K562 (cell line): Measurements from ENCODE around the gene HLA-DMB. TPM values are rescaled to one million over a fixed set of nuclear protein-coding genes. Genes with fewer than 3 reads are reported as not detected.

Source experiments
- ARID1B ChIP-seq: fragments of 450-650 bp; IDR thresholded peaks from 2 replicates; pipeline ENCODE4 v1.6.1; 2016; ENCODE audit warnings: antibody characterized with exemption, mild to moderate bottlenecking, inconsistent platforms
- CREM ChIP-seq: IDR thresholded peaks from 2 replicates; pipeline ENCODE4 v1.6.1; 2014; ENCODE audit warnings: antibody characterized with exemption, low read depth
- DMBX1 ChIP-seq: fragments of 250-450 bp; sonication (Bioruptor Pico); IDR thresholded peaks from 2 replicates; pipeline ENCODE4 v1.8.0; 2022; ENCODE audit warnings: inconsistent platforms, mild to moderate bottlenecking, moderate library complexity, borderline replicate concordance
- LARP7 ChIP-seq: fragments of 450-650 bp; IDR thresholded peaks from 2 replicates; pipeline ENCODE4 v1.6.1; 2016
- NFRKB ChIP-seq: fragments of 450-650 bp; IDR thresholded peaks from 2 replicates; pipeline ENCODE4 v1.6.1; 2016; ENCODE audit warnings: low read depth
- PHB ChIP-seq: fragments of 250-450 bp; sonication (Bioruptor Pico); IDR thresholded peaks from 2 replicates; pipeline ENCODE4 v1.5.0; 2021
- STAT5B ChIP-seq: fragments of 250-450 bp; sonication (Bioruptor Pico); IDR thresholded peaks from 2 replicates; pipeline ENCODE4 v1.8.0; 2021; ENCODE audit warnings: mild to moderate bottlenecking, inconsistent platforms
- ZNF165 ChIP-seq: fragments of 250-450 bp; sonication (Bioruptor Pico); IDR thresholded peaks from 2 replicates; pipeline ENCODE4 v1.4.0; 2020; ENCODE audit warnings: borderline replicate concordance
- ZNF311 ChIP-seq: fragments of 250-450 bp; sonication (Bioruptor Pico); IDR thresholded peaks from 2 replicates; pipeline ENCODE4 v1.4.0; 2020; ENCODE audit warnings: mild to moderate bottlenecking, moderate library complexity
- ZZZ3 ChIP-seq: fragments of 450-650 bp; IDR thresholded peaks from 2 replicates; pipeline ENCODE4 v1.6.1; 2016; ENCODE audit warnings: antibody characterized with exemption, mild to moderate bottlenecking, moderate library complexity
- polyA plus RNA-seq, 8 experiments: library from polyadenylated mRNA; depleted of rRNA in 4 of 8; stranded (reverse) in 5 of 8; unstranded in 3 of 8; fragments of >200 nt; fragmentation: Nextera tagmentation in 2 of 8; fragmentation: Illumina TruSeq in 1 of 8; extraction: Ambion mirVana in 2 of 8; extraction: Trizol in 1 of 8; gene quantifications; 2 replicates each; pipeline versions ENCODE4 v1.2.1 to v1.2.3, GENCODE V29; 2011 to 2014; ENCODE audit warnings: inconsistent platforms in 1 of 8, missing spikeins in 1 of 8
- total RNA-seq, 7 experiments: library from RNA; depleted of rRNA in 6 of 7; stranded (reverse); fragments of >200 nt in 6 of 7; fragmentation: Illumina TruSeq in 2 of 7; extraction: Trizol in 2 of 7; gene quantifications; 2 replicates each; pipeline versions ENCODE4 v1.2.1 to v1.2.3, GENCODE V29; 2011 to 2021; ENCODE audit warnings: low replicate concordance in 1 of 7
- TF ChIP-seq, protein P1 (sequence below), 2 experiments: fragments of 450-650 bp; formaldehyde crosslinking in 1 of 2; IDR thresholded peaks; 2 replicates each; pipeline versions ENCODE4 v1.4.0 to v1.6.1; 2014 to 2020; ENCODE audit warnings: mild to moderate bottlenecking in 2 of 2, borderline replicate concordance in 1 of 2, low read depth in 1 of 2
- TF ChIP-seq, protein P2 (sequence below): sonication (generic); formaldehyde crosslinking; IDR thresholded peaks from 2 replicates; pipeline ENCODE4 v1.8.1; 2023; ENCODE audit warnings: missing genetic modification reagents, mild to moderate bottlenecking, borderline replicate concordance
- TF ChIP-seq, protein P3 (sequence below), 3 experiments: fragments of 200-800 bp in 1 of 3; sonication (Bioruptor generic) in 1 of 3; sonication (generic) in 1 of 3; formaldehyde crosslinking in 1 of 3; IDR thresholded peaks; 2 replicates each; pipeline versions ENCODE4 v1.6.1 to v1.8.0; 2016 to 2022; ENCODE audit warnings: mild to moderate bottlenecking in 2 of 3, missing compliant biosample characterization in 2 of 3, missing genetic modification characterization in 2 of 3, missing genetic modification reagents in 1 of 3

The HLA-DMB gene
- total and polyA plus RNA-seq, 9 of the 15 experiments (the other 6 are each of a cell fraction or from before 2014, with no cell fraction given) = 0.38 TPM; not detected in 8

DNA sequence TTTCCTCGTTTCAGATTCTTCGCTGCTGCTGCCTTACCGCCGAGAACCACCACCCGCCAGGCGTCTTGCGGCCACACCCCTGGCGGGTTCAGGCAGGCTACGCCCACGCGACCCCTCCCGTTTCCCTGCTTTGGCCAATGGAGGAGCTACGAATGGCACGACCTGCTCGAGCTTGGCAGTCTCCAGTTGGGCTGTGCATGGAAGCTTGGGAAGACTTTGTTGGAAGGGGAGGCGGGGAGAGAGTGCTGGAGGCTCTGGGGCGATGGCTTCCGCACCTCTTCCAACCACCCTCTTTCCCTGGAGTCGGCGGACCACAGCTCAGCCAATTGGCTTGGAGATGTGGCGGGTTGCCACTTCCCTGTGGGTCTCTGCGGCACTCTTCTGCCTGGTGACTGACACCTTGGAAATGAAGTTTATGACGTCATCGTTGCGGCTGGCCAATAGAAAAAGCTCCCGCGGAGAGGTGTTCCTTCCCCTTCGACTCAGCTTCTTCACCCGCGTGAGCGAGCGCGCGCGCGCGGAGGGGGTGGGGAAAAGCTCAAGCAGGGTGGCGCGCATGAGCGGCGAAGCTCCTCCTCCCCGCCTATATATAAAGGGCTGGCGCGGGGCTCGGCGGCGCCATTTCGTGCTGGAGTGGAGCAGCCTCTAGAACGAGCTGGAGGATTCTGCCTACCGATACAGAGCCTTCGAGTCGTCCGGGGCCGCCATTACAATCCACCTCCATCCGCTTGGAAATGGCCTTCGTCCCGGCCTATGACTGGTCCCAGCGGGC is 30.9 kb upstream of the HLA-DMB start (continued):
- TF ChIP-seq, protein P1, sequence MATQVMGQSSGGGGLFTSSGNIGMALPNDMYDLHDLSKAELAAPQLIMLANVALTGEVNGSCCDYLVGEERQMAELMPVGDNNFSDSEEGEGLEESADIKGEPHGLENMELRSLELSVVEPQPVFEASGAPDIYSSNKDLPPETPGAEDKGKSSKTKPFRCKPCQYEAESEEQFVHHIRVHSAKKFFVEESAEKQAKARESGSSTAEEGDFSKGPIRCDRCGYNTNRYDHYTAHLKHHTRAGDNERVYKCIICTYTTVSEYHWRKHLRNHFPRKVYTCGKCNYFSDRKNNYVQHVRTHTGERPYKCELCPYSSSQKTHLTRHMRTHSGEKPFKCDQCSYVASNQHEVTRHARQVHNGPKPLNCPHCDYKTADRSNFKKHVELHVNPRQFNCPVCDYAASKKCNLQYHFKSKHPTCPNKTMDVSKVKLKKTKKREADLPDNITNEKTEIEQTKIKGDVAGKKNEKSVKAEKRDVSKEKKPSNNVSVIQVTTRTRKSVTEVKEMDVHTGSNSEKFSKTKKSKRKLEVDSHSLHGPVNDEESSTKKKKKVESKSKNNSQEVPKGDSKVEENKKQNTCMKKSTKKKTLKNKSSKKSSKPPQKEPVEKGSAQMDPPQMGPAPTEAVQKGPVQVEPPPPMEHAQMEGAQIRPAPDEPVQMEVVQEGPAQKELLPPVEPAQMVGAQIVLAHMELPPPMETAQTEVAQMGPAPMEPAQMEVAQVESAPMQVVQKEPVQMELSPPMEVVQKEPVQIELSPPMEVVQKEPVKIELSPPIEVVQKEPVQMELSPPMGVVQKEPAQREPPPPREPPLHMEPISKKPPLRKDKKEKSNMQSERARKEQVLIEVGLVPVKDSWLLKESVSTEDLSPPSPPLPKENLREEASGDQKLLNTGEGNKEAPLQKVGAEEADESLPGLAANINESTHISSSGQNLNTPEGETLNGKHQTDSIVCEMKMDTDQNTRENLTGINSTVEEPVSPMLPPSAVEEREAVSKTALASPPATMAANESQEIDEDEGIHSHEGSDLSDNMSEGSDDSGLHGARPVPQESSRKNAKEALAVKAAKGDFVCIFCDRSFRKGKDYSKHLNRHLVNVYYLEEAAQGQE (IDR thresholded peaks at IDR 0.05; ENCODE audit: borderline replicate concordance) = no peak; the same call in 1 of the 2 replicates
- TF ChIP-seq, protein P1 (CRISPR knock-in tag; IDR thresholded peaks at IDR 0.05; ENCODE audit: low read depth) = peak; percentile 29; the same call in 1 of the 2 replicates
- TF ChIP-seq, protein P2, sequence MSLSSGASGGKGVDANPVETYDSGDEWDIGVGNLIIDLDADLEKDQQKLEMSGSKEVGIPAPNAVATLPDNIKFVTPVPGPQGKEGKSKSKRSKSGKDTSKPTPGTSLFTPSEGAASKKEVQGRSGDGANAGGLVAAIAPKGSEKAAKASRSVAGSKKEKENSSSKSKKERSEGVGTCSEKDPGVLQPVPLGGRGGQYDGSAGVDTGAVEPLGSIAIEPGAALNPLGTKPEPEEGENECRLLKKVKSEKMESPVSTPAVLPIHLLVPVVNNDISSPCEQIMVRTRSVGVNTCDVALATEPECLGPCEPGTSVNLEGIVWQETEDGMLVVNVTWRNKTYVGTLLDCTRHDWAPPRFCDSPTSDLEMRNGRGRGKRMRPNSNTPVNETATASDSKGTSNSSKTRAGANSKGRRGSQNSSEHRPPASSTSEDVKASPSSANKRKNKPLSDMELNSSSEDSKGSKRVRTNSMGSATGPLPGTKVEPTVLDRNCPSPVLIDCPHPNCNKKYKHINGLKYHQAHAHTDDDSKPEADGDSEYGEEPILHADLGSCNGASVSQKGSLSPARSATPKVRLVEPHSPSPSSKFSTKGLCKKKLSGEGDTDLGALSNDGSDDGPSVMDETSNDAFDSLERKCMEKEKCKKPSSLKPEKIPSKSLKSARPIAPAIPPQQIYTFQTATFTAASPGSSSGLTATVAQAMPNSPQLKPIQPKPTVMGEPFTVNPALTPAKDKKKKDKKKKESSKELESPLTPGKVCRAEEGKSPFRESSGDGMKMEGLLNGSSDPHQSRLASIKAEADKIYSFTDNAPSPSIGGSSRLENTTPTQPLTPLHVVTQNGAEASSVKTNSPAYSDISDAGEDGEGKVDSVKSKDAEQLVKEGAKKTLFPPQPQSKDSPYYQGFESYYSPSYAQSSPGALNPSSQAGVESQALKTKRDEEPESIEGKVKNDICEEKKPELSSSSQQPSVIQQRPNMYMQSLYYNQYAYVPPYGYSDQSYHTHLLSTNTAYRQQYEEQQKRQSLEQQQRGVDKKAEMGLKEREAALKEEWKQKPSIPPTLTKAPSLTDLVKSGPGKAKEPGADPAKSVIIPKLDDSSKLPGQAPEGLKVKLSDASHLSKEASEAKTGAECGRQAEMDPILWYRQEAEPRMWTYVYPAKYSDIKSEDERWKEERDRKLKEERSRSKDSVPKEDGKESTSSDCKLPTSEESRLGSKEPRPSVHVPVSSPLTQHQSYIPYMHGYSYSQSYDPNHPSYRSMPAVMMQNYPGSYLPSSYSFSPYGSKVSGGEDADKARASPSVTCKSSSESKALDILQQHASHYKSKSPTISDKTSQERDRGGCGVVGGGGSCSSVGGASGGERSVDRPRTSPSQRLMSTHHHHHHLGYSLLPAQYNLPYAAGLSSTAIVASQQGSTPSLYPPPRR (CRISPR knock-in tag) = peak; percentile 88; the same call in 1 of the 2 replicates
- TF ChIP-seq DMBX1 (CRISPR knock-in tag) = no peak; the same call in 1 of the 2 replicates
- no peak for TF ChIP-seq STAT5B (CRISPR knock-in tag)
- TF ChIP-seq PHB (CRISPR knock-in tag) = peak; percentile 90
- TF ChIP-seq, protein P3, sequence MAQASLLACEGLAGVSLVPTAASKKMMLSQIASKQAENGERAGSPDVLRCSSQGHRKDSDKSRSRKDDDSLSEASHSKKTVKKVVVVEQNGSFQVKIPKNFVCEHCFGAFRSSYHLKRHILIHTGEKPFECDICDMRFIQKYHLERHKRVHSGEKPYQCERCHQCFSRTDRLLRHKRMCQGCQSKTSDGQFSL (CRISPR knock-in tag; IDR thresholded peaks at IDR 0.05) = 0 out of 2 replicates have a peak, but pooled peaks have one; percentile 49
- TF ChIP-seq, protein P3 (tag; IDR thresholded peaks at IDR 0.05) = no peak
- TF ChIP-seq CREM = peak; percentile 92
- peak; percentile 72 for TF ChIP-seq NFRKB
- no peak for TF ChIP-seq ZZZ3
- peak; percentile 14; the same call in 1 of the 2 replicates for TF ChIP-seq ARID1B
- TF ChIP-seq ZNF165 (CRISPR knock-in tag) = no peak
- peak; percentile 71; the same call in 1 of the 2 replicates for TF ChIP-seq ZNF311 (CRISPR knock-in tag)
- no peak for TF ChIP-seq LARP7
